Heart left ventricle (tissue), 16 donors: ENCODE measurements around the gene NT5DC4. TPM values are rescaled to one million over a fixed set of nuclear protein-coding genes. Genes with fewer than 3 reads are reported as not detected.

Experiments used
- ATAC-seq, 4 donors: fragments of 200-7000 bp; cut with Tn5 transposase; one replicate each; pipeline ENCODE4 v1.9.1; 2020 to 2022; ENCODE audit warnings: moderate library complexity in 4 of 4, mild to moderate bottlenecking in 3 of 4, moderate number of reproducible peaks in 1 of 4
- DNase-seq, 5 donors: peaks; one replicate each; pipeline ENCODE4 v3.0.0-alpha.2; 2020
- H3K27ac ChIP-seq, 12 donors: fragments of 200-600 bp; sonication (generic) in 4 of 12; one replicate each; pipeline versions ENCODE4 v1.5.0 to v1.8.0; 2016 to 2022; ENCODE audit warnings: mild to moderate bottlenecking in 2 of 12
- H3K27me3 ChIP-seq, 9 donors: fragments of 200-600 bp; sonication (generic) in 2 of 9; one replicate each; pipeline versions ENCODE4 v1.5.1 to v1.8.0; 2016 to 2022; ENCODE audit warnings: mild to moderate bottlenecking in 3 of 9
- H3K36me3 ChIP-seq, 9 donors: fragments of 200-600 bp; sonication (generic) in 2 of 9; one replicate each; pipeline versions ENCODE4 v1.5.0 to v1.8.0; 2018 to 2022; ENCODE audit warnings: mild to moderate bottlenecking in 2 of 9
- H3K4me1 ChIP-seq, 12 donors: fragments of 200-600 bp; sonication (generic) in 4 of 12; one replicate each; pipeline versions ENCODE4 v1.5.0 to v1.8.0; 2016 to 2022; ENCODE audit warnings: mild to moderate bottlenecking in 3 of 12
- H3K4me3 ChIP-seq, 12 donors: fragments of 200-600 bp; sonication (generic) in 4 of 12; one replicate each; pipeline versions ENCODE4 v1.5.0 to v1.8.0; 2017 to 2022; ENCODE audit warnings: mild to moderate bottlenecking in 9 of 12, moderate library complexity in 4 of 12
- H3K9me3 ChIP-seq, 12 donors: fragments of 200-600 bp; sonication (generic) in 4 of 12; one replicate each; pipeline versions ENCODE4 v1.5.0 to v1.8.0; 2016 to 2022; ENCODE audit warnings: mild to moderate bottlenecking in 1 of 12
- POLR2A ChIP-seq, 2 donors: fragments of 450-650 bp; IDR thresholded peaks; one replicate each; pipeline ENCODE4 v1.6.1; 2017; ENCODE audit warnings: antibody characterized with exemption in 2 of 2, mild to moderate bottlenecking in 2 of 2, moderate library complexity in 2 of 2
- WGBS, 4 donors: extraction: QIAGEN DNeasy Blood & Tissue Kit in 2 of 4; methylation state at CpG; one replicate each; pipeline versions ENCODE4 v1.1.5 to v1.1.7; 2013 to 2018; 5-methylcytosine and 5-hydroxymethylcytosine counted together
- intact Hi-C, 10 donors: fragments of 100-400 bp; cut with DNase I; formaldehyde crosslinking; loops; one replicate each; pipeline versions ENCODE4 v1.11.1 to v1.14.2; 2022
- polyA plus RNA-seq, 2 donors: library from polyadenylated mRNA; stranded (reverse); fragments of 200-250 nt; gene quantifications; one replicate each; pipeline ENCODE4 v1.2.3, GENCODE V29; 2013
- total RNA-seq, 9 donors: library from RNA; depleted of rRNA in 2 of 9; stranded (reverse); fragments of >200 nt in 2 of 9; fragmentation: NEBNext Ultra II Directional in 3 of 9; extraction: Animal tissue kit (Norgen Biotek cat#: 25700) in 3 of 9; gene quantifications; one replicate each; pipeline versions ENCODE4 v1.1.0 to v1.2.4, GENCODE V29; 2016 to 2023
- TF ChIP-seq, protein P1 (sequence below), 12 donors: fragments of 200-600 bp; sonication (generic) in 4 of 12; IDR thresholded peaks; one replicate each; pipeline versions ENCODE4 v1.5.0 to v1.8.0; 2018 to 2022; ENCODE audit warnings: antibody characterized with exemption in 12 of 12, mild to moderate bottlenecking in 5 of 12
- donor health status: ischemic (EF 13 %, LVEDD 7.1; RV severe dilation, severe dysfunction).
- donor health status: healthy with polysubstance abuse.
- donor health status: DM: no; HTN: yes; CAD: no.
- donor health status: DM: no; HTN: no; CAD: no.
- donor health status: ischemic (EF 25% LVEDD 6.9; RV normal size, moderate dysfunction).
- donor health status: ischemic (EF 25% LVEDD 5.7; RV mildly dilated, moderate dysfunction).
- donor health status: healthy.
- donor health status: DM: yes; HTN: yes; CAD: no.
- donor health status: ischemic (EF 35%, LVEDD 5.7; RV mildly dilated, moderate dysfunction).
- donor health status: nonischemic (EF 11% LVEDD 7.7; RV severe dilation, severe dysfunction).
- donor health status: DM: yes; HTN: yes; CAD: no.
- donor health status: PGD.
- donor health status: ischemic (EF 29% LVEDD 5.4; RV normal size, mild dysfunction).
- donor health status: nonischemic (EF 23%, LVEDD 6.1; RV moderate dilation, normal function).

NT5DC4 gene
- total and polyA plus RNA-seq, 11 donors = 0.16 TPM; not detected in 10

GRCh38 chr2:112752667-112753066 lies 31.8 kb downstream of the NT5DC4 start:
- ATAC-seq (no peak), DNase-seq (no peak)
- no peak overlapping the region for H3K27ac ChIP-seq
- H3K36me3 ChIP-seq = no peaks in the 10 kb centered on the region
- TF ChIP-seq, protein P1, sequence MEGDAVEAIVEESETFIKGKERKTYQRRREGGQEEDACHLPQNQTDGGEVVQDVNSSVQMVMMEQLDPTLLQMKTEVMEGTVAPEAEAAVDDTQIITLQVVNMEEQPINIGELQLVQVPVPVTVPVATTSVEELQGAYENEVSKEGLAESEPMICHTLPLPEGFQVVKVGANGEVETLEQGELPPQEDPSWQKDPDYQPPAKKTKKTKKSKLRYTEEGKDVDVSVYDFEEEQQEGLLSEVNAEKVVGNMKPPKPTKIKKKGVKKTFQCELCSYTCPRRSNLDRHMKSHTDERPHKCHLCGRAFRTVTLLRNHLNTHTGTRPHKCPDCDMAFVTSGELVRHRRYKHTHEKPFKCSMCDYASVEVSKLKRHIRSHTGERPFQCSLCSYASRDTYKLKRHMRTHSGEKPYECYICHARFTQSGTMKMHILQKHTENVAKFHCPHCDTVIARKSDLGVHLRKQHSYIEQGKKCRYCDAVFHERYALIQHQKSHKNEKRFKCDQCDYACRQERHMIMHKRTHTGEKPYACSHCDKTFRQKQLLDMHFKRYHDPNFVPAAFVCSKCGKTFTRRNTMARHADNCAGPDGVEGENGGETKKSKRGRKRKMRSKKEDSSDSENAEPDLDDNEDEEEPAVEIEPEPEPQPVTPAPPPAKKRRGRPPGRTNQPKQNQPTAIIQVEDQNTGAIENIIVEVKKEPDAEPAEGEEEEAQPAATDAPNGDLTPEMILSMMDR (IDR thresholded peaks at IDR 0.05) = no peak
- TF ChIP-seq POLR2A (IDR thresholded peaks at IDR 0.05) = no peak
- WGBS, 4 donors = 86 to 93% (median 91%) methylated on average over 4 of the region's 4 CpGs
- intact Hi-C loops = loop anchor here in 8 of 10 donors (5.0 to 10.0 kb wide), 4 partner anchors 130 to 205 kb away; no protein-coding TSS in a partner anchor
- no peak overlapping the region for H3K4me3 ChIP-seq
- H3K9me3 ChIP-seq = no peaks in the 10 kb centered on the region
- H3K4me1 ChIP-seq = peaks cover 0 to 4% (median 0%) of the 10 kb centered on the region in 12 donors
- H3K27me3 ChIP-seq = no peaks in the 10 kb centered on the region

DNA sequence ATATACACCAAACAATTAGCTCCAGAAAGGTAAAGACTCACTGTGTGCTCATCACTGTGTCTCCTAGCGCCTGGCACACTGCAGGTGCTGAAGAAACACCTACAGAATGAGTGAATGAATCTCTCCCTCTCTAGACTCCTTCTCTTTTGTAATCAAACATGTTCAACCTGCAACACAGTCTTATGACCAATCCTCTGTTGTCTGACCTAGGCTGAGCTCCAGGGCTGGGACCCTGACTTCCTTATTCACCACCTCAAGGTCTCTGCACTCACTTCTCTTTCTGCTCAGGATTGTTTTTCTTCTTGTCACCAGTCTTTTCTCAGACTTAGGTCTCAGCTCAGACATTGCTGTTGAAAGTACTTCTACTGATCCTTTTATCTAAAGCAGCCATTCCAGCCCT lies 33.7 kb downstream of the NT5DC4 start:
- Histone ChIP-seq H3K4me3 (no peak overlapping the region), H3K27ac (no peak overlapping the region), H3K36me3 (peaks cover 0 to 5% (median 0%) of the 10 kb centered on the region in 9 donors), H3K9me3 (no peaks in the 10 kb centered on the region), H3K4me1 (peaks cover 0 to 4% (median 0%) of the 10 kb centered on the region in 12 donors), H3K27me3 (no peaks in the 10 kb centered on the region)
- DNase-seq (no peak), ATAC-seq (no peak)
- 91 to 100% (median 98%) methylated on average over 1 of the region's 1 CpG for WGBS, 4 donors
- intact Hi-C loops = loop anchor here in 8 of 10 donors (5.0 to 10.0 kb wide), 4 partner anchors 128 to 203 kb away; no protein-coding TSS in a partner anchor
- TF ChIP-seq POLR2A (IDR thresholded peaks at IDR 0.05) = no peak
- TF ChIP-seq, protein P1 (IDR thresholded peaks at IDR 0.05) = no peak

DNA sequence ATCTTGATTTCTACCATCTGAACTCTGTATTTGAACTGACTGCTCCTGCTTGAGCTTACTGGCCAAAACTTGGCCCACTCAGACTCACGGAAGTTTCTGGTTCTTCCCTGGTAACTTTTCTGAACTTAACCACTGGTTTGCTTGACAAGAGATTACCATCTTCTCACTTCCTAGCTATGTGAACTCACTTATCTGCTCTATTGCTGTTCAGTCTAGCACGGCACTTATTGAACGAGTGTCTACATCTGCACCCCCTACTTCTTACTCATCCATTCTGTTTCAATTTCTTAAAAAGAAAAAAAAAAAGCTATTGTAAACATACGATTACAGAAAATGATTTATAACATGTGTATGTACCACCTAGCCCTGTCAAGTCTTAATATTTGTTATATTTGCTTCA lies 34.6 kb downstream of the NT5DC4 start:
- intact Hi-C loops = loop anchor here in 2 of 10 donors (10.0 kb wide), 1 partner anchor 129 kb away; no protein-coding TSS in a partner anchor
- 94 to 96% (median 95%) methylated on average over 4 of the region's 4 CpGs for WGBS, 4 donors
- H3K4me1 ChIP-seq = peaks cover 0 to 4% (median 0%) of the 10 kb centered on the region in 12 donors

DNA sequence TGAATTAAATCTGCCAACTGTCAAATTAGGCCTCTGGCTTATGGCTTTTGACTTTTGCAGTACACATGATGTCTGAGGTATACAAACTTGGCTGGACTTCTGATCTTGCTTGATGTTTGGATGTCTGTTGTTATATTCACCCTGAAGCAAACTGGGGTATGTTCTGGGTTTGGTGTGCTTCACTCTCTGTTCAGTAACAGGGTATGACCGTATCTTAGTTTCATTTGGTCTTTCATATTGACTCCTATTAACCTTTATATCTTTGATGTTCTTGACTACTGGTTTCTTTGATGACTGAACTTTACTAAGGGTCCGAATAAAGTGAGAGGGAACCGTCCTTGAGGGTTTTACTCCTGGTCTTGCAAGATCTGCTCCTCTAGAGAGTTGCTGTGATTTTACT lies 35.4 kb downstream of the NT5DC4 start:
- Histone ChIP-seq H3K36me3 (peaks cover 0 to 5% (median 0%) of the 10 kb centered on the region in 9 donors), H3K9me3 (no peaks in the 10 kb centered on the region), H3K27me3 (no peaks in the 10 kb centered on the region), H3K4me1 (peaks cover 0 to 4% (median 0%) of the 10 kb centered on the region in 12 donors), H3K27ac (no peak overlapping the region), H3K4me3 (no peak overlapping the region)
- intact Hi-C loops = loop anchor here in 2 of 10 donors (10.0 kb wide), 1 partner anchor 129 kb away; no protein-coding TSS in a partner anchor
- no peak for ATAC-seq
- no peak for DNase-seq
- WGBS, 4 donors = 92 to 97% (median 95%) methylated on average over 3 of the region's 3 CpGs
- TF ChIP-seq, protein P1 (IDR thresholded peaks at IDR 0.05) = no peak
- no peak for TF ChIP-seq POLR2A (IDR thresholded peaks at IDR 0.05)

More for the DNA sequence above, 34.6 kb downstream of the NT5DC4 start:
- no peaks in the 10 kb centered on the region for H3K27me3 ChIP-seq
- H3K4me3 ChIP-seq = no peak overlapping the region
- no peak for DNase-seq
- H3K36me3 ChIP-seq = peaks cover 0 to 5% (median 0%) of the 10 kb centered on the region in 9 donors
- TF ChIP-seq, protein P1 (IDR thresholded peaks at IDR 0.05) = no peak
- TF ChIP-seq POLR2A (IDR thresholded peaks at IDR 0.05) = no peak
- H3K9me3 ChIP-seq = no peaks in the 10 kb centered on the region
- no peak overlapping the region for H3K27ac ChIP-seq
- no peak for ATAC-seq
